ENCODE results near the gene NCKAP5L.

The NCKAP5L gene

GRCh38 chr12:49806321-49806813 is 21.8 kb downstream of the NCKAP5L start:
- no peak overlapping the region for H3K4me3 ChIP-seq (ENCODE audit: low read depth, low read length)
- no peak for DNase-seq (ENCODE audit: low read depth)
- no peak for TF ChIP-seq CTCF (IDR thresholded peaks at IDR 0.05; ENCODE audit: low read depth, low read length, missing control alignments)

GRCh38 chr12:49805409-49805808 is 22.8 kb downstream of the NCKAP5L start:
- no peak for DNase-seq (ENCODE audit: low read depth)
- no peak overlapping the region for H3K4me3 ChIP-seq (ENCODE audit: low read depth, low read length)
- no peak for TF ChIP-seq CTCF (IDR thresholded peaks at IDR 0.05; ENCODE audit: low read depth, low read length, missing control alignments)

GRCh38 chr12:49804821-49805220 is 23.4 kb downstream of the NCKAP5L start:
- TF ChIP-seq CTCF (IDR thresholded peaks at IDR 0.05; ENCODE audit: low read depth, low read length, missing control alignments): no peak
- no peak for DNase-seq (ENCODE audit: low read depth)
- no peak overlapping the region for H3K4me3 ChIP-seq (ENCODE audit: low read depth, low read length)

- DNase-seq (ENCODE audit: low read depth): no peak
- H3K4me3 ChIP-seq (ENCODE audit: low read depth, low read length): no peak overlapping the region
- no peak for TF ChIP-seq CTCF (IDR thresholded peaks at IDR 0.05; ENCODE audit: low read depth, low read length, missing control alignments)
These were observed 24.3 kb downstream of the NCKAP5L start for GRCh38 chr12:49803693-49804450.

GRCh38 chr12:49801141-49802063 is 26.8 kb downstream of the NCKAP5L start:
- no peak for TF ChIP-seq CTCF (IDR thresholded peaks at IDR 0.05; ENCODE audit: low read depth, low read length, missing control alignments)
- DNase-seq (ENCODE audit: low read depth): no peak
- no peak overlapping the region for H3K4me3 ChIP-seq (ENCODE audit: low read depth, low read length)

- H3K4me3 ChIP-seq (ENCODE audit: low read depth, low read length): no peak overlapping the region
- DNase-seq (ENCODE audit: low read depth): no peak
- no peak for TF ChIP-seq CTCF (IDR thresholded peaks at IDR 0.05; ENCODE audit: low read depth, low read length, missing control alignments)
These were observed 27.6 kb downstream of the NCKAP5L start for GRCh38 chr12:49800421-49801140.

Measured in GM12864 (cell line).